ENCODE results near the gene PROSER2.

DNA sequence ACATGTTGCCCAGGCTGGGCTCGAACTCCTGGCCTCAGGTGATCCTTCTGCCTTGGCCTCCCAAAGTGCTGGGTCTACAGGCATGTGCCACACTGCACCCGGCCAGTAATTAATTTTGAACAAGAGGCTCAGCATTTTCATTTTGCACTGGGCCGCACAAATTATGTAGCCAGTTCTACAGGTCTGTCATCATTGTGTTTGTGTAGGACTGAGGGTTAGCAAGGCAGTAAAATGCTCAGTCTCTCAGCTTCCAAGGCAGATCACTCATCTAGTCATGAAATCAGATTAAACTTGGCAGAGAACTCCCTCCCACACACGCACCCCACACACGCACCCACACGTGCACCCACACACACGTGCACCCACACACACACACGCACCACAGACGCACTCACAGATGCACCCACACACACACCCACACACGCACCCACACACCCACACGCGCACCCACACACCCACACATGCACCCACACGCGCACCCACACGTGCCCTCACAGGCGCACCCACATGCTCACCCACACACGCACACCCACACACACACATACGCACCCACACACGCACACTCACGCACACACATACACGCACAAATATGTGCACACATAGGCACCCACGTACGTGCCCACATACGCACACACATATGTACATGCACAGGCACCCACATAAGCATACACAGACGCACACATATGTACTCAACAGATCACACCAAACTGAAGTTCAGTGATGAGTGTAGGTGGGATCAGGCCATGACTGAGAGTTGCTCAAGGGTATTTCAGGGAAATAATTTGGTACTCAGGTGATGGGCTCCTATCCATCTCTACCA, 27.8 kb upstream of the PROSER2 start:
- TF ChIP-seq CTCF (IDR thresholded peaks at IDR 0.05; ENCODE audit: insufficient read depth, low read length, poor library complexity, severe bottlenecking) = no peak
- no peak for TF ChIP-seq EZH2phosphoT487 (conservative IDR thresholded peaks at IDR 0.05; ENCODE audit: low read length)
